ENCODE measurements around the gene PPP1R37. TPM values are rescaled to one million over a fixed set of nuclear protein-coding genes. Genes with fewer than 3 reads are reported as not detected.

Gene PPP1R37
- total and polyA plus RNA-seq, 2 of the 13 experiments (the other 11 are each of a cell fraction or from before 2014, with no cell fraction given): 9.0 to 14.3 TPM

DNA sequence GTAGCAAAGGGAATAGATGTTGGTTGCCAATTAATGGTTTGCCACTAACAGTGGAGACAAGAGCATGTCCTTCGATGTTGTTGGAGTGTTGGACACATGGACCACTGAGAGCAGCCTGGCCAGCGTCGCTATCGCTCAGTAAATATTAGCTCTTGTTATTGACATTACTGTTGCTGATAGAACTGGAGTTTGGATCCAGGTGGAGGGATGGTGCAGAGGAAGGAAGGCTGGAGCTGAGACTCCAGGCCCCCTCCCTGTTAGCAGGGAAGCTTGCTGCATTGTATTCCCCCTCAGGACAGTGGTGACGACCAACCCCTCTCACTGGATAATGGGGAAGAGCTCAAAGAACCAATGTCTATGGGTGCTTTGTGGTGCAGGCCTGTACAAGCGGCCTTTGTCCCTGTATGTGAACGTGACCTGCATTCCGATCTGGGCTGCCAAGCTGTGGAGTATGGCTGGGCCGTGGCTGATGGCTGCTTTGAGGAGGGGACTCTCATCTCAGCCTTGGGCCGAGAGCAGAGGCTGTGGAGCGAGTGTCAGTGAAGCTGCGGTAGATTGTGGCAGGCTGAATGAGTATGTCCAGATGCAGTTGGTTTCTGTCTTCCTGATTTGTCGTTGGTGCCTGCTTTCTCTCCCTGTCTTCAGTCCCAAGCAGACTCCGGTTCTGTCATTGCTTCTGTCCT is 47.2 kb upstream of the PPP1R37 start (continued):
- TF ChIP-seq ZNF644 (CRISPR knock-in tag; IDR thresholded peaks at IDR 0.05; ENCODE audit: low read depth) (peak; percentile 54), TCF12 (IDR thresholded peaks at IDR 0.05) (no peak), TCF12 (CRISPR knock-in tag; IDR thresholded peaks at IDR 0.05) (no peak), BORCS8-MEF2B (CRISPR knock-in tag; IDR thresholded peaks at IDR 0.05) (peak; percentile 68; the same call in 1 of the 2 replicates), KDM5A (IDR thresholded peaks at IDR 0.05; ENCODE audit: borderline replicate concordance, low read length) (no peak), CERS6 (CRISPR knock-in tag; IDR thresholded peaks at IDR 0.05) (no peak), ZNF567 (CRISPR knock-in tag; IDR thresholded peaks at IDR 0.05; ENCODE audit: borderline replicate concordance) (no peak; the same call in 1 of the 2 replicates), RARA (CRISPR knock-in tag; IDR thresholded peaks at IDR 0.05) (peak; percentile 67), PPARG (CRISPR knock-in tag; conservative IDR thresholded peaks at IDR 0.05) (peak; percentile 72), PHF8 (CRISPR knock-in tag; IDR thresholded peaks at IDR 0.05) (peak; percentile 49), SAP130 (CRISPR knock-in tag; IDR thresholded peaks at IDR 0.05; ENCODE audit: low read depth) (peak; percentile 98), KLF12 (CRISPR knock-in tag; IDR thresholded peaks at IDR 0.05; ENCODE audit: borderline replicate concordance) (no peak), ZNF703 (CRISPR knock-in tag; IDR thresholded peaks at IDR 0.05; ENCODE audit: borderline replicate concordance) (no peak), ELF1 (CRISPR knock-in tag; IDR thresholded peaks at IDR 0.05) (no peak), NCOA2 (CRISPR knock-in tag; IDR thresholded peaks at IDR 0.05) (peak; percentile 86), SP1 (IDR thresholded peaks at IDR 0.05) (no peak), SP1 (CRISPR knock-in tag; IDR thresholded peaks at IDR 0.05) (0 out of 2 replicates have a peak, but pooled peaks have one; percentile 17), HNF4A (CRISPR knock-in tag; IDR thresholded peaks at IDR 0.05) (peak; percentile 89), THAP8 (CRISPR knock-in tag; IDR thresholded peaks at IDR 0.05; ENCODE audit: borderline replicate concordance) (no peak), ZNF30 (CRISPR knock-in tag; IDR thresholded peaks at IDR 0.05) (no peak), CCDC6 (CRISPR knock-in tag; IDR thresholded peaks at IDR 0.05) (peak; percentile 38; the same call in 1 of the 2 replicates)
- TF ChIP-seq, protein P1, sequence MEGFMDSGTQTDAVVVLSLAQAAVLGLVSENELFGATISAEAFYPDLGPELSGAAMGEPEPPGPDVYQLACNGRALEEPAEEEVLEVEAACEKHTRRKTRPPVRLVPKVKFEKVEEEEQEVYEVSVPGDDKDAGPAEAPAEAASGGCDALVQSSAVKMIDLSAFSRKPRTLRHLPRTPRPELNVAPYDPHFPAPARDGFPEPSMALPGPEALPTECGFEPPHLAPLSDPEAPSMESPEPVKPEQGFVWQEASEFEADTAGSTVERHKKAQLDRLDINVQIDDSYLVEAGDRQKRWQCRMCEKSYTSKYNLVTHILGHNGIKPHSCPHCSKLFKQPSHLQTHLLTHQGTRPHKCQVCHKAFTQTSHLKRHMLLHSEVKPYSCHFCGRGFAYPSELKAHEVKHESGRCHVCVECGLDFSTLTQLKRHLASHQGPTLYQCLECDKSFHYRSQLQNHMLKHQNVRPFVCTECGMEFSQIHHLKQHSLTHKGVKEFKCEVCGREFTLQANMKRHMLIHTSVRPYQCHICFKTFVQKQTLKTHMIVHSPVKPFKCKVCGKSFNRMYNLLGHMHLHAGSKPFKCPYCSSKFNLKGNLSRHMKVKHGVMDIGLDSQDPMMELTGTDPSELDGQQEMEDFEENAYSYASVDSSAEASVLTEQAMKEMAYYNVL (CRISPR knock-in tag; IDR thresholded peaks at IDR 0.05; ENCODE audit: borderline replicate concordance): 0 out of 2 replicates have a peak, but pooled peaks have one; percentile 19
- TF ChIP-seq, protein P2, sequence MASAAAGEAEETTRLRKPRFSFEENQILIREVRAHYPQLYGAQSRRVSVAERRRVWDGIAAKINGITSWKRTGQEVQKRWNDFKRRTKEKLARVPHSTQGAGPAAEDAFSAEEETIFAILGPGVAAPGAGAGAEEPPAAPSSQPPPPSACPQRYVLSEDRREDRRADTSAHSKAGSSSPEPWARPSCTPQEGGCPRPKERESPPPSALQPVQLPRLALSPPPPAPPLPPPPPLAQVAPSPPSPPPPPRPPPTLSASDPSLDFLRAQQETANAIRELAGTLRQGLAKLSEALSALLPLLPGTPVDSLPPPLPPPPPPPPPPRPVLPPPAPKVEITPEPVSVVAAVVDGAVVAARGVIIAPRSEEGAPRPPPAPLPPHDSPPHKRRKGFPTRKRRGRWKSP (CRISPR knock-in tag; IDR thresholded peaks at IDR 0.05): peak; percentile 53; the same call in 1 of the 2 replicates
- TF ChIP-seq, protein P3, sequence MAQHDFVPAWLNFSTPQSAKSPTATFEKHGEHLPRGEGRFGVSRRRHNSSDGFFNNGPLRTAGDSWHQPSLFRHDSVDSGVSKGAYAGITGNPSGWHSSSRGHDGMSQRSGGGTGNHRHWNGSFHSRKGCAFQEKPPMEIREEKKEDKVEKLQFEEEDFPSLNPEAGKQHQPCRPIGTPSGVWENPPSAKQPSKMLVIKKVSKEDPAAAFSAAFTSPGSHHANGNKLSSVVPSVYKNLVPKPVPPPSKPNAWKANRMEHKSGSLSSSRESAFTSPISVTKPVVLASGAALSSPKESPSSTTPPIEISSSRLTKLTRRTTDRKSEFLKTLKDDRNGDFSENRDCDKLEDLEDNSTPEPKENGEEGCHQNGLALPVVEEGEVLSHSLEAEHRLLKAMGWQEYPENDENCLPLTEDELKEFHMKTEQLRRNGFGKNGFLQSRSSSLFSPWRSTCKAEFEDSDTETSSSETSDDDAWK (CRISPR knock-in tag; IDR thresholded peaks at IDR 0.05): no peak

Measured in HepG2 (cell line).